ENCODE measurements around the gene CHKA.
A peak's percentile ranks its signal among the peaks of the same experiment; 100 is the strongest.

CHKA gene

GRCh38 chr11:68067991-68068390, 53.2 kb downstream of the CHKA start:
- no peak for DNase-seq

GRCh38 chr11:68066742-68067141, 54.4 kb downstream of the CHKA start:
- no peak for DNase-seq

DNA sequence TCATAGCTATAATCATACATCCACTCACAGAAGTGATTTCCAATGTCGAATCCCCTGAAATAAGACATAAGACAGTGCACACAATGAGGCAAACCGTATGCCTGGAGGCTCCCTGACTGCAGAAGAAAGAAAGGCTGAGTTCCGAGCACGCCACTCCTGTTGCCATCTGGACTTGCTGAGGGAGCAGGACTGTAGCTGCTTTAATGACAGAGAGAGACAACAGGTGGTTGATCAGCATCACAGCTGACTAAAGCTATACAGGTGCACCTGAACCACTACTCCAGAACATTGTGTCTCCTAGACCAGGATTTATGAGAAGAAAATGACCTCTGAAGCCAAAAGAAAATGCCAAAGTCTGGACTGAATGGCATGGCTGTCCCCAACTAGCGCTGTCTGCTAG, 55.3 kb downstream of the CHKA start:
- no peak for DNase-seq

DNA sequence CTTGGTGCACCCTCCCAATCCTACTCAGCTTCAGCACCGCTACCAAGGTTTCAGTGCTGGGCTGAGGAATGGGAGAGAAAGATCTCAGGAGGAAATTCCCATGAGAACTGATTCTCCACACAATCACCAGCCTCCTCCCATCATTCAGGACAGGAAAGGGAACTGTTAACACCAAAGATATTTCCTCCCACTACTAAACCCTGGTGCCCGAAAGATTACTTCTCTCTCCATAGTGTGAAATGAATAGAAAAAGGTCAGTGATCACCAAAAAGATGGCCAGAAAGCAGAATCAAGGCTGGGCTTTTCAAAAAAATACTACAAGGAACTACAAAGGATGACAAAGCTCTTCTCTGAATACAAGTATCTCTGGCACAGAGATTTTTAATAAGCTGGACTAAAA, 56.3 kb downstream of the CHKA start:
- no peak for DNase-seq

- DNase-seq = no peak
Measured at GRCh38 chr11:68061508-68061907, 59.7 kb downstream of the CHKA start.

GRCh38 chr11:68057807-68058206, 63.4 kb downstream of the CHKA start:
- peak; percentile 15 for DNase-seq

DNA sequence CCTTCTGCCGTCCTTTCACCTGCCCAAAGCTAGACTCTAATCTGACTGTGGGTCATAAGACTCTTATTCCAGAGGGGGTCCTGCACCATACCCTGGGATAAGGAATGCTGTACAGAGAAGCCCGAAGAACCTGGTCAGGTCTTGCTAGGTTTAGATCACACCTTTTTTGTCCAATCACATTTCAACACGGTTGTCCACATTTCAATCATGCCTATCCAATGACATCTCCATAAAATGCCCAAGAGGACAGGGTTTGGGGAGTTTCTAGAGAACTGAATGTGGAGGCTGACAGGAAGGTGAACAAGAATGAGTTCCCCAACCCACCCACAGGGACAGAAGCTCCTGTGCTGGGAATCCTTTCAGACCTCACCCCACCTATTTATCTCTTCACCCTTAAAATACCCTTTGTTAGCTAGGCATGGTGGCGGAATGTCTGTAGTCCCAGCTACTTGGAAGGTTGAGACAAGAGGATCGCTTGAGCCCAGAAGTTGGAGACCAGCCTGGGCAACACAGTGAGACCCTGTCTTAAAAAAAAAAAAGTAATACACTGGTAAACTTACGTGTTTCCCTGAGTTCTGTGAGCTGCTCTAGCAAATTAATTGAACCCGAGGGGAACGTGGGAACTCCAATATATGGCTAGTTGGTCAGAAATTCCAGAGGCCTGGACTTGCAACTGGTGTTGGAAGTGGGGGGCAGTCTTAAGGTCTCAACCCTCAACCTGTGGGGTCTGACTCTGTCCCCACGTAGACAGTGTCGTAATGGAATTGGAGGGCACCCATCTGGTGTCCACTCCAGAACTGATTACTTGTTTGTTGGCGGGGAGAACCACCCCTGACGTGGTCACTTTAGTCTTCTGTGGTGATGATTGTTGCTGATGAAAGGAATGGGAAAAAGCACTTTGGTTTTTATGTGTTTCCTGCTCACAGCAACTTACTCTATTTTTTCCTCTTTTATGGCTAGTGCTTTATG, 64.6 kb downstream of the CHKA start:
- DNase-seq = no peak

DNA sequence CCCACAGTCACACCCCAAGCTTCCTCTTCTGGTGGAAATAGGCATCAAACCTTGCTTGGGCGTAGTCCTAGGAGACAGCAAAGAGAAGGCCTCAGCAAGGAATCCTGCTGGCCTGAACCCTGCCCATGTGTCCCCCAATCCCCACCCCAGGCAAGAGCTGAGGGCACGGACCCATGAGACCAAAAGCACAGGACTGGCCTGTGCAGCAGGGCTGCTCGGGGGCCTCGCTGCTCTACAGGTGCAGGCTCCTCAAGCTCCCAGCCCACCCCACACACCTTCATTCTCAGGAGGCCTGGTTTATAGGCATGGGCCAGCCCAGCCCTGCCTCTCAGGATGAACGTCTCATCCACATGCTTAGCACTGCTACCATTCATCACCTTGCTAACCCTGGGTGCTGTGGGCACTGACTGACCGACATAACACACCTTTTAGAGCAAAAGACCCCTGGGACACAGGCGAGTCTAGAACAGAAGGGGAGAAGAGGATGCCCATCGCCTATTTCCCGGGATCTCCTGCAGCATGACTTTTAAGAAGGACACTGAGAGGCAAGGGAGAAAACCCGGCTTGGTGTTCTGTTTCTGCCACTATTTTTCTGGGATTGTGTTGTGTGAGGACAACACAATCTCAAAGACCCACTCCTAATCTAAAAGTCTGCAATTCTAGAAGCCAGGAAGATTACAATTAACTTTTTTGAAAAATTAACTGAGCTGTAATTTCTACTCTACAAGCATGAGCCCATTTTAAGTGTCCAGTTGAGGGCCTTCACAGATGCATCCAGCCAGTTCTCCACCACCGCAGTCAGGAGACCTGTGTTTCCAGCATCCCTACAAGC, 67.0 kb downstream of the CHKA start:
- DNase-seq = no peak

DNA sequence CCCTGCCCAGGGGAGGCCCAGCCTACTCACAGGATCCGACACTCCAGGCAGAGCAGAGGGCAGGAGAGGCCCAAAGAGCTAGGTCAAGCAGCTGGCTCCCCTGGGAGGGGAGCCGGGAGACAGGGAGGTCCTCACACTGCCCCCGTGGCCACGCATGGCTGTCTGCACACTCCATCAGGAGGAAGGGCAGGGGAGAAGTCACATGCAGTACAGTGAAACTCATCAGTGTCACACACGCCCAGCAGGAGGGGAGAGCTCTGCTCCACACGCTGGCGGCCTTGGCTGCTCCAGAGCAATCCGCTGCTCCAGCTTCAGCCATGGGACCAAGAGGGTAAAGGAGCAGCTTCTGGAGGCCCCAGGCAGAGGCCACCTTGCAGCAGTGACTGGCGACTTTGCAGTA, 68.1 kb downstream of the CHKA start:
- no peak for DNase-seq

GRCh38 chr11:68052137-68052873, 68.9 kb downstream of the CHKA start:
- no peak for DNase-seq

- peak; percentile 29 for DNase-seq
Measured at GRCh38 chr11:68051191-68052136, 69.7 kb downstream of the CHKA start.

- no peak for DNase-seq
Measured at GRCh38 chr11:68050371-68050841, 70.8 kb downstream of the CHKA start.

DNA sequence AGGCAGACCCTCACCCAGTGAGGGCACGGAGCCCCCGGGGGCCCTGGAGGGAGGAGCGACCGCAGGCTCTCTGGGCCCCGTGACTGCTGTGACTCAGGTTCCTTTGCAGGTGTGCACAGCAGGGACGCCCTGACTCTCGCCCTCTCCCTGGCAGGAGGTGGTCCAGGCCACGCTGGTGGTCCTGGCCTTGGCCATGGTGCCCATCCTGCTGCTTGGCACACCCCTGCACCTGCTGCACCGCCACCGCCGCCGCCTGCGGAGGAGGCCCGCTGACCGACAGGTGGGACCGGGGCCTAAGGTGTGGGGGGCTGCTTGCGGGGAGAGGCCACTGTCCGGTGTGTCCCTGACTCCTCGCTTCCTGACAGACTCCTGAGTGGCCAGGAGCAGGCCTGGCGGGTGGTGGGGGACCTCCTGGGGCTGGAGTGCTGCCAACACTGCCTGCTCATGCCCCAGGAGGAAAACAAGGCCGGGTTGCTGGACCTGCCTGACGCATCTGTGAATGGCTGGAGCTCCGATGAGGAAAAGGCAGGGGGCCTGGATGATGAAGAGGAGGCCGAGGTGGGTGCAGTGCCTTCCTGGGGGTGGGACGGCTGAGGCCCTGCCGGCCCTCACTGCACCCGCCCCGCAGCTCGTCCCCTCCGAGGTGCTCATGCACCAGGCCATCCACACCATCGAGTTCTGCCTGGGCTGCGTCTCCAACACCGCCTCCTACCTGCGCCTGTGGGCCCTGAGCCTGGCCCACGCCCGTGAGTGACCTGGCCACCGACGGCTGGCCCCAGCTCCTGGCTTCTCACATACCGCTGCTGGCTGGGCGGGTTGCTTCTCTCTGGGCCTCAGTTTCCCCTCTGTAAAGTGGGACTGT, 71.4 kb downstream of the CHKA start:
- peak; percentile 18 for DNase-seq

DNA sequence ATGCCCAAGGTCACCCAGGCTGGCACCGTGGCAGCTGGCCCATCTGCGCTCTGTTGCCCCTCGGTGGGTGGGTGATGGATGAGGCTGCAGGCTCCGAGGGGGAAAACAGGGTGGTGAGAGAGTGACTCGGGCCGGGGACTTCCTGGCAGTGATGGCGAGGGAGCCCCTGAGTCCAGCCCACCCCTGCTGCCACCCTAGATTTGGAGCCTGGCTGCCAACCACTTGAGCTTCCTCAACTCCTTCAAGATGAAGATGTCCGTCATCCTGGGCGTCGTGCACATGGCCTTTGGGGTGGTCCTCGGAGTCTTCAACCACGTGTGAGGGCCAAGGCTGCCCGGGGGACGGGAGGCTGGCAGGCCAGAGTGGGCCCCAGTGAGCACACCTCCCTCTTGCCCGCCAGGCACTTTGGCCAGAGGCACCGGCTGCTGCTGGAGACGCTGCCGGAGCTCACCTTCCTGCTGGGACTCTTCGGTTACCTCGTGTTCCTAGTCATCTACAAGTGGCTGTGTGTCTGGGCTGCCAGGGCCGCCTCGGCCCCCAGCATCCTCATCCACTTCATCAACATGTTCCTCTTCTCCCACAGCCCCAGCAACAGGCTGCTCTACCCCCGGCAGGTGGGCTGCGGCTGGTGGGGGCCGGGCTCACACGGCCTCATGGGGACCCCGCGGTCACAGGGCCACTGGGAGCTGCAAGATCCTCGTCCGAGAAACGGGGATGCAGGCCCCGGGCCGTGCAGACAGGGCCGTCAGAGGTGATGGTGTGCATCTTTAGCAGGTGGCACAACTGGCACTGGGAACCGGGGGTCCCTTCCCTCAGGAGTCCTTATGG, 72.3 kb downstream of the CHKA start:
- no peak for DNase-seq

- no peak for DNase-seq
Measured at GRCh38 chr11:68047437-68048290, 73.5 kb downstream of the CHKA start.

- no peak for DNase-seq
Measured at GRCh38 chr11:68044898-68045351, 76.3 kb downstream of the CHKA start.

DNA sequence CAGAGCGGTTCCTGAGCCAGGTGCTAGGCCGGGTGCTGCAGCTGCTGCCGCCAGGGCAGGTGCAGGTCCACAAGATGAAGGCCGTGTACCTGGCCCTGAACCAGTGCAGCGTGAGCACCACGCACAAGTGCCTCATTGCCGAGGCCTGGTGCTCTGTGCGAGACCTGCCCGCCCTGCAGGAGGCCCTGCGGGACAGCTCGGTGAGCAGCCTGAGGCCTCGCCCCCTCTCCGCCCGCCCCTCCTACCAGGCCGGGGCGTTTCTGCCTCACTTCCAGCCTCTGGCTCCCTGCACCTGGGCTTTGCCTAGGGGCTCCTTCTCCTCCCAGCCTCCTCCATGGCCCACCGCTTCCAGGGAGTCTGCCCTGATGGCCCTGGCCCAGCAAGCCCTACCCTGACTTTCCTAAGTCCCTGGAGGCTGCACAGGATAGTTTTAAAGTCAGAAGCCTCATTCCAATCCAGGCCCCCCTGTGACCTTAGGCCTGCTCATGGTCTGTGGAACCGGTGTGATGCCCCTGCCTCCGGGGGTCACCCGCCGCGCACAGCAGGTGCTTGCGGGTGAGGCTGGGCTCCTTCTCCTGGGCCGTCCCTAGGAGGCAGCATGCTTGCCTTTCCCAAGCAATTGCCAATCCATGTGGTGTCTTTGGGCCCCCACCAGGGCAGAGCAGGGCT, 76.9 kb downstream of the CHKA start:
- no peak for DNase-seq

All from activated T-cell treated with anti-CD3 and anti-CD28 coated beads, Interleukin-2, amount 50 U/mL, for 1 hour (primary cell).